ENCODE data around the gene C19orf12.
"Not testable (repeated sequence)": the region's sequence is repeated elsewhere in the genome, so short reads cannot be mapped to it uniquely, and the experiment has no call there.

Gene C19orf12

DNA sequence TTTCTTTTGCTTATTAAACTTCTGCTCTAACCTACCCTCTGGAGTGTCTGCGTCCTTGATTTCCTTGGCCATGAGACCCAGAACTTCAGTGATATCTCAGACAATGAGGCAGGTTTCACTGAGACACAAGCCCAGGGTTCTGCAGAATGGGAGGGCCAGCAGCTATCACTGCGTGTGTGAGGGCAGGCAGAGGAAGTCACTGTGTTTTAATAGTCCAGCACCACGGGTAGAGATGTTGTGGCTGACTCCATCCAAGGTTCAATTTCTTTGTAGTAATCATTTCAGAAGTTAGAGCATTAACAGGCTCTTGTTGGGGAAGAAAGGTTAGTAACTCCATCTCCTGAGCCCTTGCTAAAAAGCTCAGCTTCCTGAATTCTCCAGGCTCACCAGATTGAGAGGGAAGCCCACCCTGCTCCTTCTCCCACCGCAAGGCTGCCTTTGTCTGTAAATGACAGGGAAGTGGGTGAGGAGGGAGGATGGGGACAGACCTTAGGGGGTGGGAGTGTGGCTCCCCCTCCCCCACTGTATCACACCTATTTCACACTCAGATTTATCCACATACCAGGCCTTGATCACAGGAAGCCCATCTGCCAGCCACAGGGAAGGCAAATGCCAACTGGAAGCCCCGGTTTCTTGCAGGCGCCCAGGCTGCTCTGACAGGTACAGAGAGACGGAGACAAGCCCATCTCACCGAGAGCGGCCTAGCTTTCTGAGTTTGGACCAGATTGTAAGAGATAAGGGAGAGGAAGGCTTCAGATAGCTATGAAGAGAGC, 2.1 kb downstream of the C19orf12 start:
- TF ChIP-seq CTCF (IDR thresholded peaks at IDR 0.05; ENCODE audit: low read depth, low read length) = no peak
- H3K4me3 ChIP-seq (ENCODE audit: low read depth, low read length) = no peak overlapping the region

GRCh38 chr19:29711584-29712132, 3.4 kb downstream of the C19orf12 start:
- TF ChIP-seq CTCF (IDR thresholded peaks at IDR 0.05; ENCODE audit: low read depth, low read length) = no peak
- H3K4me3 ChIP-seq (ENCODE audit: low read depth, low read length) = no peak overlapping the region

- not testable (repeated sequence) for H3K4me3 ChIP-seq (ENCODE audit: low read depth, low read length)
These were observed 5.6 kb downstream of the C19orf12 start for GRCh38 chr19:29709440-29709798.

DNA sequence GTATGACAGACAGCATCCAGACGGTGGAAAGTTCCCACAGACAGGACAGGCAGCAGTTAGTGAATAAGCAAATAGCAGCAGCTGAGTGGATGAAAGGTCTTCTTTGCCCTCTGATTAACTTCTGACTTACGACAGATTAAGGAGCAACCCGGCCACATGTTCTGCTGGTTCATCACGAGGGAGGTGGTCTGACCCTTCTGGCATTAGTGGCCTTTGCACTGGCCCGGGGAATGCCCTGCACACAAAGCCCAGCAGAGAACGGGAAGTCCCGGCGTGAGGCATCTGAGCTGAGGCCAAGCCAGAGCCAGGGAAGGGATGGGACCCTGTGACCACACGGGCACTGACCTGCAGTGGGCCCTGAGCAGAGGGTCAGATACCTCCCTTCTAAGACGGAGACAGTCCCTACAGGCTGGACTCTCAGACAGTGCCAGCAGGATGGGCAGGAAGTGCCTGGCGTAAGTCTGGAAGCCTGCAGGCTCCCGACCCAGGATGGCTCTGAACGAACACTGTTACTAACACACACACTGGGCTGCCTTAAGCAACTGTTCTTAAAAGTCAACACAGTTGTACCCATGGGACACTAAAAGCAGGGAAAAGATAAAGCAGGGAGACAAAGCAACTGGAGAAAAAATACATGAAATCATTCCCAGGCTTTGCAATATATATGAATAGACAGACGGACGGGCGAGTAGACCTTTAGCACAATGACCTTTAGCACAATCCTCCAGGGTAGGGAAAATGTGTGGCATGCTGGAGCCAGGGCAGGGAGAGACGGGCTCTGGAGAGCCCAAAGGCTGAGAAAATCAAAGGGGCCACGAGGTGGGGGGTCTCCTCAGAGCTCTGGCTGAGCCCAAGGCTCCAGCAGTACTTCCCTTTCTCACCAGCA, 6.3 kb downstream of the C19orf12 start:
- no peak overlapping the region for H3K4me3 ChIP-seq (ENCODE audit: low read depth, low read length)
- TF ChIP-seq CTCF (IDR thresholded peaks at IDR 0.05; ENCODE audit: low read depth, low read length) = no peak

- TF ChIP-seq CTCF (IDR thresholded peaks at IDR 0.05; ENCODE audit: low read depth, low read length) = no peak
These were observed 8.4 kb downstream of the C19orf12 start for GRCh38 chr19:29706635-29707034.

GRCh38 chr19:29705706-29706105, 9.4 kb downstream of the C19orf12 start:
- no peak for TF ChIP-seq CTCF (IDR thresholded peaks at IDR 0.05; ENCODE audit: low read depth, low read length)
- no peak overlapping the region for H3K4me3 ChIP-seq (ENCODE audit: low read depth, low read length)

More at GRCh38 chr19:29706635-29707034, 8.4 kb downstream of the C19orf12 start:
- no peak overlapping the region for H3K4me3 ChIP-seq (ENCODE audit: low read depth, low read length)

GRCh38 chr19:29704562-29705558, 10.2 kb downstream of the C19orf12 start:
- no peak overlapping the region for H3K4me3 ChIP-seq (ENCODE audit: low read depth, low read length)
- TF ChIP-seq CTCF (IDR thresholded peaks at IDR 0.05; ENCODE audit: low read depth, low read length) = no peak
